HCT116 (cell line): Measurements from ENCODE around the gene CD2BP2. TPM values are rescaled to one million over a fixed set of nuclear protein-coding genes. Genes with fewer than 3 reads are reported as not detected.

Experiments
- ATAC-seq: fragments of 200-7000 bp; cut with Tn5 transposase; 2 replicates; pipeline ENCODE4 v1.9.1; 2020; ENCODE audit warnings: mild to moderate bottlenecking, moderate library complexity
- BruUV-seq: library from RNA; stranded (reverse); fragments of 400-500 nt; replicated peaks from 2 replicates; lab custom pipeline; 2021; lab: Mats Ljungman, UMichigan
- CTCF ChIA-PET: fragments of 300-600 bp; sonication (Branson Sonifier 250); formaldehyde crosslinking; loops from one replicate; lab custom pipeline; 2021; ENCODE audit warnings: antibody characterized with exemption; lab: Charles Lee
- POLR2A ChIA-PET: fragments of 300-600, 350-600 bp; sonication (Branson Sonifier 250); formaldehyde crosslinking; loops from one replicate; lab custom pipeline; 2021; ENCODE audit warnings: antibody characterized with exemption; lab: Charles Lee
- RAD21 ChIA-PET, 2 experiments: fragments of 300-600 bp; sonication (Branson Sonifier 250); formaldehyde crosslinking; loops; one replicate each; lab custom pipeline; 2023; ENCODE audit warnings: low total read pairs in 2 of 2; ENCODE audit not compliant: uncharacterized antibody in 2 of 2, unreplicated experiment in 2 of 2, low non-redundant PET in 1 of 2; lab: Charles Lee
- DNase-seq: peaks from one replicate; pipeline ENCODE4 v3.0.0-alpha.2; 2010; ENCODE audit warnings: low read depth, low spot score
- H2AFZ ChIP-seq: fragments of 200-600 bp; shearing (Covaris generic), sonication (generic); 2 replicates; pipeline ENCODE4 v1.6.1; 2017; ENCODE audit warnings: low read depth, mixed run types, mixed read lengths, antibody characterized with exemption, low read length; ENCODE audit not compliant: poor library complexity, severe bottlenecking
- H3K27ac ChIP-seq: 2 replicates; pipeline ENCODE4 v1.5.1; 2012; ENCODE audit warnings: low read depth, low read length
- H3K27me3 ChIP-seq: fragments of 200-600 bp; sonication (generic); 2 replicates; pipeline ENCODE4 v1.6.1; 2016; ENCODE audit warnings: mixed run types, low read length, mixed read lengths; ENCODE audit not compliant: insufficient read depth
- H3K36me3 ChIP-seq, 2 experiments: fragments of 200-500 bp in 1 of 2; fragments of 200-600 bp in 1 of 2; sonication (Bioruptor generic) in 1 of 2; sonication (generic) in 1 of 2; 2 replicates each; pipeline versions ENCODE4 v1.5.1 to v1.6.1; 2014 to 2016; ENCODE audit warnings: low read length in 2 of 2, inconsistent platforms in 1 of 2, mixed read lengths in 1 of 2, mixed run types in 1 of 2; ENCODE audit not compliant: insufficient read depth in 2 of 2, control insufficient read depth in 1 of 2
- H3K4me1 ChIP-seq, 2 experiments: fragments of 200-600 bp in 1 of 2; sonication (generic) in 1 of 2; 2 replicates each; pipeline versions ENCODE4 v1.5.1 to v1.6.1; 2012 to 2017; ENCODE audit warnings: low read length in 2 of 2, inconsistent platforms in 1 of 2, mild to moderate bottlenecking in 1 of 2, mixed read lengths in 1 of 2, mixed run types in 1 of 2, moderate library complexity in 1 of 2; ENCODE audit not compliant: insufficient read depth in 2 of 2, control insufficient read depth in 1 of 2
- H3K4me2 ChIP-seq: fragments of 200-600 bp; sonication (generic); 2 replicates; pipeline ENCODE4 v1.6.1; 2017; ENCODE audit warnings: mixed run types, low read length, mixed read lengths
- H3K4me3 ChIP-seq, 2 experiments: fragments of 200-600 bp in 1 of 2; sonication (generic) in 1 of 2; replicated peaks in 1 of 2; 2 replicates each; pipeline ENCODE4 v1.5.1; 2011 to 2016; ENCODE audit warnings: low read length in 2 of 2, control low read depth in 1 of 2, low read depth in 1 of 2, mild to moderate bottlenecking in 1 of 2, mixed read lengths in 1 of 2, mixed run types in 1 of 2
- H3K79me2 ChIP-seq: fragments of 200-600 bp; sonication (generic); 2 replicates; pipeline ENCODE4 v1.6.1; 2017; ENCODE audit warnings: mild to moderate bottlenecking, mixed run types, low read length, moderate library complexity, mixed read lengths; ENCODE audit not compliant: insufficient read depth
- H3K9ac ChIP-seq: fragments of 200-600 bp; sonication (generic); 2 replicates; pipeline ENCODE4 v1.6.1; 2016; ENCODE audit warnings: low read length, mixed read lengths
- H3K9me2 ChIP-seq: fragments of 200-600 bp; sonication (generic), shearing (Covaris generic); 2 replicates; pipeline ENCODE4 v1.6.1; 2017; ENCODE audit warnings: mixed run types, mild to moderate bottlenecking, moderate library complexity; ENCODE audit not compliant: insufficient read depth
- H3K9me3 ChIP-seq, 2 experiments: fragments of 200-500 bp in 1 of 2; fragments of 200-600 bp in 1 of 2; sonication (Bioruptor generic) in 1 of 2; sonication (generic) in 1 of 2; 2 replicates each; pipeline ENCODE4 v1.6.1; 2014 to 2017; ENCODE audit warnings: low read length in 2 of 2, mixed read lengths in 2 of 2, inconsistent platforms in 1 of 2, low read depth in 1 of 2, mild to moderate bottlenecking in 1 of 2, mixed run types in 1 of 2, moderate library complexity in 1 of 2; ENCODE audit not compliant: control insufficient read depth in 1 of 2, insufficient read depth in 1 of 2
- H4K20me1 ChIP-seq: fragments of 200-600 bp; sonication (generic), shearing (Covaris generic); 2 replicates; pipeline ENCODE4 v1.6.1; 2017; ENCODE audit warnings: mixed run types, mild to moderate bottlenecking, moderate library complexity; ENCODE audit not compliant: insufficient read depth
- ATF3 ChIP-seq: IDR thresholded peaks from 2 replicates; pipeline ENCODE4 v1.6.1; 2012
- CBX3 ChIP-seq: IDR thresholded peaks from 2 replicates; pipeline ENCODE4 v1.6.1; 2012; ENCODE audit warnings: low read depth
- CEBPB ChIP-seq: IDR thresholded peaks from 2 replicates; pipeline ENCODE4 v1.6.1; 2012; ENCODE audit warnings: low read depth
- CTCF ChIP-seq, 3 experiments: fragments of 200-600 bp in 1 of 3; sonication (generic) in 1 of 3; IDR thresholded peaks in 2 of 3; conservative IDR thresholded peaks in 1 of 3; 2 replicates each; pipeline ENCODE4 v1.5.1; 2012 to 2017; ENCODE audit warnings: low read depth in 2 of 3, low read length in 2 of 3, antibody characterized with exemption in 1 of 3, borderline replicate concordance in 1 of 3, control low read depth in 1 of 3, mild to moderate bottlenecking in 1 of 3, mixed read lengths in 1 of 3, mixed run types in 1 of 3, moderate library complexity in 1 of 3; ENCODE audit not compliant: insufficient read depth in 1 of 3
- EGR1 ChIP-seq: IDR thresholded peaks from 2 replicates; pipeline ENCODE4 v1.6.1; 2012; ENCODE audit warnings: low read depth
- POLR2AphosphoS5 ChIP-seq: IDR thresholded peaks from 2 replicates; pipeline ENCODE4 v1.6.1; 2011; ENCODE audit warnings: mild to moderate bottlenecking, low read depth, low read length, moderate library complexity
- REST ChIP-seq: IDR thresholded peaks from 2 replicates; pipeline ENCODE4 v1.6.1; 2012; ENCODE audit warnings: low read depth
- SIN3A ChIP-seq: IDR thresholded peaks from 2 replicates; pipeline ENCODE4 v1.6.1; 2012; ENCODE audit warnings: low read depth
- TCF7L2 ChIP-seq: IDR thresholded peaks from 2 replicates; pipeline ENCODE4 v1.7.0; 2011; ENCODE audit warnings: borderline replicate concordance, inconsistent platforms; ENCODE audit not compliant: insufficient read depth, insufficient read length; ENCODE audit errors: extremely low read depth
- YY1 ChIP-seq: IDR thresholded peaks from 2 replicates; pipeline ENCODE4 v1.6.1; 2011; ENCODE audit warnings: low read length, low read depth, moderate library complexity, mild to moderate bottlenecking; ENCODE audit not compliant: insufficient replicate concordance; ENCODE audit errors: extremely low read depth
- ZBTB33 ChIP-seq: IDR thresholded peaks from 2 replicates; pipeline ENCODE4 v1.6.1; 2011; ENCODE audit warnings: mild to moderate bottlenecking, low read length, moderate library complexity; ENCODE audit not compliant: insufficient replicate concordance; ENCODE audit errors: extremely low read depth
- ZFX ChIP-seq: fragments of 450-650 bp; IDR thresholded peaks from 2 replicates; pipeline ENCODE4 v1.6.1; 2017
- intact Hi-C: fragments of 100-400 bp; cut with micrococcal nuclease; formaldehyde crosslinking; loops from 2 replicates; pipeline ENCODE4 v1.10.0; 2022
- total RNA-seq: library from RNA; stranded (reverse); gene quantifications from one replicate; pipeline ENCODE4 v1.2.1, GENCODE V29; 2021; ENCODE audit not compliant: unreplicated experiment

CD2BP2 gene
- total RNA-seq, 1 experiment from 2014 or later = 51.8 TPM

- Histone ChIP-seq H3K9me3 (no peaks in the 10 kb centered on the region), H3K9me2 (no peaks in the 10 kb centered on the region), H2AFZ (no peak overlapping the region), H3K27ac (no peak overlapping the region), H3K4me1 (peaks cover 25 to 27% of the 10 kb centered on the region in 2 experiments), H3K4me3 (no peak overlapping the region), H3K79me2 (peaks cover 19% of the 10 kb centered on the region), H3K4me2 (no peak overlapping the region), H3K36me3 (peaks cover 9 to 30% of the 10 kb centered on the region in 2 experiments; a peak in 2 of 4 replicates), H3K9ac (no peak overlapping the region), H4K20me1 (no peaks in the 10 kb centered on the region), H3K27me3 (no peaks in the 10 kb centered on the region)
- DNase-seq (no peak), ATAC-seq (no peak)
- ChIA-PET RAD21 (no interaction called here), CTCF (no interaction called here), POLR2A (no interaction called here)
- intact Hi-C loops = no loop called here
- no peak for TF ChIP-seq CTCF (IDR thresholded peaks at IDR 0.05 in 2 of 3, conservative IDR thresholded peaks at IDR 0.05 in 1 of 3; ENCODE audit: borderline replicate concordance in 1 of 3, insufficient read depth in 1 of 3, low read depth in 2 of 3, low read length in 2 of 3)
- TF ChIP-seq CEBPB = no peak
- TF ChIP-seq TCF7L2 = no peak
- no peak for TF ChIP-seq ZFX
- no peak for TF ChIP-seq ATF3
- TF ChIP-seq REST = no peak
- TF ChIP-seq EGR1 = no peak
- no peak for TF ChIP-seq POLR2AphosphoS5
- no peak for TF ChIP-seq SIN3A
- TF ChIP-seq ZBTB33 = no peak
- no peak for TF ChIP-seq CBX3
- no peak for TF ChIP-seq YY1
- no TSS peak for BruUV-seq
These were observed 6.2 kb downstream of the CD2BP2 start for GRCh38 chr16:30348929-30349328.
